Activated CD4-positive, CD25-positive, alpha-beta regulatory T cell (primary cell): ENCODE results near the gene NEXMIF.
"Not testable (repeated sequence)": the region's sequence is repeated elsewhere in the genome, so short reads cannot be mapped to it uniquely, and the experiment has no call there.

Experiments
- DNase-seq, 4 experiments: peaks; one replicate each; lab custom pipeline; 2025; lab: John Stamatoyannopoulos, UW

The NEXMIF gene

GRCh38 chrX:74797338-74797887 is 127.8 kb downstream of the NEXMIF start:
- DNase-seq, result no peak

- no peak for DNase-seq
Observed at GRCh38 chrX:74788545-74789086, 136.6 kb downstream of the NEXMIF start.

GRCh38 chrX:74784629-74785028 is 140.6 kb downstream of the NEXMIF start:
- no peak for DNase-seq

- DNase-seq, result no peak
Observed at GRCh38 chrX:74781507-74782034, 143.7 kb downstream of the NEXMIF start.

- DNase-seq, result no peak
Observed at GRCh38 chrX:74779175-74779574, 146.1 kb downstream of the NEXMIF start.

GRCh38 chrX:74774988-74775387 is 150.3 kb downstream of the NEXMIF start:
- DNase-seq, result no peak

GRCh38 chrX:74736450-74736849 is 188.8 kb downstream of the NEXMIF start:
- no peak for DNase-seq

GRCh38 chrX:74705269-74705668 is 220.0 kb downstream of the NEXMIF start:
- DNase-seq, result no peak

- DNase-seq, result not testable (repeated sequence)
Observed at GRCh38 chrX:74701343-74701742, 223.9 kb downstream of the NEXMIF start.

GRCh38 chrX:74684466-74684865 is 240.8 kb downstream of the NEXMIF start:
- DNase-seq, result no peak
